Testis (tissue), 3 donors: ENCODE measurements around the gene C1QL4. TPM values are rescaled to one million over a fixed set of nuclear protein-coding genes. Genes with fewer than 3 reads are reported as not detected.
A peak's percentile ranks its signal among the peaks of the same experiment; 100 is the strongest.

ENCODE experiments used
- DNase-seq: peaks from one replicate; pipeline ENCODE4 v3.0.0-alpha.2; 2019
- H3K27ac ChIP-seq, 2 donors: fragments of 200-600 bp; sonication (generic); one replicate each; pipeline ENCODE4 v1.5.1; 2019
- H3K27me3 ChIP-seq: fragments of 200-600 bp; sonication (generic); one replicate; pipeline ENCODE4 v1.5.1; 2019
- H3K36me3 ChIP-seq: fragments of 200-600 bp; sonication (generic); one replicate; pipeline ENCODE4 v1.5.1; 2017; ENCODE audit warnings: low read depth; ENCODE audit errors: missing control alignments
- H3K4me1 ChIP-seq: fragments of 200-600 bp; sonication (generic); one replicate; pipeline ENCODE4 v1.5.1; 2019
- H3K4me3 ChIP-seq, 2 donors: fragments of 200-600 bp; sonication (generic); one replicate each; pipeline ENCODE4 v1.5.1; 2017 to 2019
- H3K9me3 ChIP-seq: fragments of 200-600 bp; sonication (generic); one replicate; pipeline ENCODE4 v1.5.1; 2017
- CTCF ChIP-seq, 3 experiments: fragments of 450-650 bp in 2 of 3; fragments of 200-600 bp in 1 of 3; sonication (generic) in 1 of 3; IDR thresholded peaks; one replicate each; pipeline ENCODE4 v1.5.1; 2016 to 2019; ENCODE audit warnings: antibody characterized with exemption in 3 of 3, mild to moderate bottlenecking in 2 of 3, moderate library complexity in 1 of 3
- POLR2A ChIP-seq: fragments of 450-650 bp; IDR thresholded peaks from one replicate; pipeline ENCODE4 v1.6.1; 2017; ENCODE audit warnings: antibody characterized with exemption, mild to moderate bottlenecking, moderate library complexity
- WGBS, 2 donors: methylation state at CpG; one replicate each; pipeline ENCODE4 v1.1.5; 2018; 5-methylcytosine and 5-hydroxymethylcytosine counted together
- intact Hi-C: fragments of 100-400 bp; cut with DNase I; formaldehyde crosslinking; loops from one replicate; pipeline ENCODE4 v1.15.1; 2023; ENCODE audit warnings: low total_unique reads
- polyA plus RNA-seq: library from polyadenylated mRNA; stranded (reverse); fragments of 350-450 nt; fragmentation: Illumina TruSeq; extraction: RNeasy Lipid Tissue Mini Kit (QIAGEN cat#74804); gene quantifications from one replicate; pipeline ENCODE4 v1.2.3, GENCODE V29; 2014; ENCODE audit warnings: low read depth, low replicate concordance; ENCODE audit not compliant: insufficient read depth
- total RNA-seq, 2 donors: library from RNA; depleted of rRNA; stranded (reverse); fragments of >200 nt; gene quantifications; one replicate each; pipeline ENCODE4 v1.2.3, GENCODE V29; 2016

Gene C1QL4
- total and polyA plus RNA-seq, 3 donors from 2014 or later, result 2.9 to 5.5 (median 3.3) TPM

GRCh38 chr12:49369411-49370145 lies 32.6 kb upstream of the C1QL4 start:
- peak; percentile 39 for DNase-seq
- WGBS, 2 donors, result 33 to 41% methylated on average over 6 of the region's 6 CpGs

GRCh38 chr12:49368240-49368600 lies 31.2 kb upstream of the C1QL4 start:
- peaks cover 18% of the 10 kb centered on the region for H3K4me1 ChIP-seq
- TF ChIP-seq CTCF (IDR thresholded peaks at IDR 0.05) (no peak), POLR2A (no peak)
- 4 to 5% methylated on average over 3 of the region's 3 CpGs for WGBS, 2 donors
- no peaks in the 10 kb centered on the region for H3K27me3 ChIP-seq
- H3K27ac ChIP-seq, result peak overlapping the region; percentile 98 to 99
- H3K4me3 ChIP-seq, result peak overlapping the region in 1 of 2 donors; percentile 91
- no peaks in the 10 kb centered on the region for H3K9me3 ChIP-seq
- no peak for DNase-seq
- H3K36me3 ChIP-seq, result no peaks in the 10 kb centered on the region
- intact Hi-C loops, result no loop called here

More at GRCh38 chr12:49369411-49370145, 32.6 kb upstream of the C1QL4 start:
- peak in 2 of 3 experiments; percentile 24 to 32 for TF ChIP-seq CTCF (IDR thresholded peaks at IDR 0.05)
- no peak for TF ChIP-seq POLR2A
- Histone ChIP-seq H3K4me3 (no peak overlapping the region), H3K27ac (peak overlapping the region in 1 of 2 donors; percentile 7), H3K9me3 (no peaks in the 10 kb centered on the region), H3K36me3 (no peaks in the 10 kb centered on the region), H3K4me1 (peaks cover 16% of the 10 kb centered on the region), H3K27me3 (no peaks in the 10 kb centered on the region)
- intact Hi-C loops, result no loop called here

GRCh38 chr12:49367381-49368239 lies 30.6 kb upstream of the C1QL4 start, which contains the start of gene SPATS2:
Gene SPATS2 (plus strand): TSS chr12:49367462. CDS start chr12:49461013, 93,551 bp downstream.
- Histone ChIP-seq H3K4me1 (peaks cover 18% of the 10 kb centered on the region), H3K27me3 (no peaks in the 10 kb centered on the region), H3K4me3 (peak within 1 kb of the TSS; percentile 91 to 95), H3K36me3 (no peaks in the 10 kb centered on the region), H3K27ac (peak within 1 kb of the TSS; percentile 98 to 99), H3K9me3 (no peaks in the 10 kb centered on the region)
- peak; percentile 38 for DNase-seq
- 0 to 1% methylated on average over 20 to 51 of the region's 52 CpGs for WGBS, 2 donors
- intact Hi-C loops, result no loop called here
- TF ChIP-seq POLR2A (no peak), CTCF (IDR thresholded peaks at IDR 0.05) (no peak)

GRCh38 chr12:49366652-49367380 lies 29.8 kb upstream of the C1QL4 start:
- no peaks in the 10 kb centered on the region for H3K27me3 ChIP-seq
- intact Hi-C loops, result no loop called here
- H3K9me3 ChIP-seq, result no peaks in the 10 kb centered on the region
- peaks cover 18% of the 10 kb centered on the region for H3K4me1 ChIP-seq
- H3K36me3 ChIP-seq, result no peaks in the 10 kb centered on the region
- peak overlapping the region; percentile 98 to 99 for H3K27ac ChIP-seq
- peak; percentile 94 for DNase-seq
- peak overlapping the region; percentile 91 to 95 for H3K4me3 ChIP-seq
- 0 to 1% methylated on average over 55 to 56 of the region's 97 CpGs for WGBS, 2 donors
- TF ChIP-seq POLR2A (no peak), CTCF (IDR thresholded peaks at IDR 0.05) (peak; percentile 13 to 33 (median 32))
